ENCODE results near the gene TEX22.
"Not testable (repeated sequence)": the region's sequence is repeated elsewhere in the genome, so short reads cannot be mapped to it uniquely, and the experiment has no call there.

The TEX22 gene

GRCh38 chr14:105354541-105354940, 43.8 kb upstream of the TEX22 start:
- Histone ChIP-seq H3K36me3 (peaks cover 0 to 54% (median 20%) of the 10 kb centered on the region in 11 experiments; a peak in 11 of 22 replicates), H3K9ac (peak overlapping the region in 1 of 11 experiments; percentile 35; a peak in 2 of 22 replicates)
- TF ChIP-seq Cebpa-rat (IDR thresholded peaks at IDR 0.05) = no peak

GRCh38 chr14:105355049-105355575, 43.2 kb upstream of the TEX22 start:
- H4K20me1 ChIP-seq = peaks cover 10 to 65% (median 24%) of the 10 kb centered on the region in 11 experiments; a peak in 17 of 22 replicates
- no peak overlapping the region for H3K4me3 ChIP-seq
- peaks cover 0 to 48% (median 19%) of the 10 kb centered on the region in 11 experiments; a peak in 11 of 22 replicates for H3K36me3 ChIP-seq
- no peaks in the 10 kb centered on the region for H3K27me3 ChIP-seq
- peak overlapping the region in 1 of 11 experiments; percentile 35; a peak in 1 of 22 replicates for H3K9ac ChIP-seq
- no peak overlapping the region for H3K4me2 ChIP-seq
- no peak for TF ChIP-seq Cebpa-rat (IDR thresholded peaks at IDR 0.05)
- no peaks in the 10 kb centered on the region for H3K9me3 ChIP-seq (replicated peaks in 1 of 11)
- peak overlapping the region in 2 of 11 experiments; percentile 45 to 48; a peak in 1 of 22 replicates for H3K27ac ChIP-seq
- H3K4me1 ChIP-seq = peaks cover 3 to 26% (median 14%) of the 10 kb centered on the region in 10 experiments; a peak in 18 of 20 replicates

More at GRCh38 chr14:105354541-105354940, 43.8 kb upstream of the TEX22 start:
- Histone ChIP-seq H3K4me3 (no peak overlapping the region), H4K20me1 (peaks cover 10 to 70% (median 26%) of the 10 kb centered on the region in 11 experiments; a peak in 17 of 22 replicates), H3K27me3 (no peaks in the 10 kb centered on the region), H3K9me3 (replicated peaks in 1 of 11) (no peaks in the 10 kb centered on the region), H3K27ac (peak overlapping the region in 4 of 11 experiments; percentile 4 to 48 (median 28); a peak in 4 of 22 replicates), H3K4me2 (no peak overlapping the region), H3K4me1 (peaks cover 3 to 26% (median 13%) of the 10 kb centered on the region in 10 experiments; a peak in 18 of 20 replicates)

DNA sequence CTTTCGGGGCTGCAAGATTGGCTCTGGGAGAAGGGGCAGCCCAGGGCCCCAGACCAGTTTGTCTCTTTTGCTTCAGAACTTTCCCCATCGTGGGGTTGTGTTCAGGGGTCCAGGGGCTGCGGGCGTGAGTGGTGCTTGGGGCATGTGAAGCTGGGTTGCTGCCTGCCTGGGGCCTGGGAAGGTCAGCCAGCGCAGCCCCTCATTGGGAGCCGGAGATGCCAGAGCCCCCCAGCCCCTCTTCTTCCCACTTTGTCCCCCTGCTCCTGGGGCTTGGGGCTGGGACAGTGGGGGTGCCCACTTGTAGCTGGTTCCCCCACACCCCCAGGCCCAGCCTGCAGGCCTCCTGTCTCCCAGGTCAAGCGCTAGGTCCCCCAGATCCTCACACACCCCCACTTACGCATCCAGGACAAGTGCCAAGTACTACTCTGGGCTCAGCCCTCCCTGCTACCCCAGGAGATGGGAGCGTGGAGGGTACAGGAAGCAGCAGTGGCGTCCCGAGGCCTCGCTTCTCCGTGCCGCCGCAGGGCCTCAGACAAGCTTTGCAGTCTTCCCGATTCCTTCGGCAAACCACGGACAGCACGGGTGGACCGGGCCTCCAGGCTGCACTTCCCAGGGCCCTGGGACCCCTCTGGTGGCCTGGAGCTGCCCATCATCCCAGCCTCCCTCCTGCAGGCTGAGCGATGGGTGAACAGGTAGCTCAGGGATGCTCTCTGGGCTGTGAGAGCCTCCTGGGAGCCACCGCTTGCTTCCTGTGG, 42.3 kb upstream of the TEX22 start:
- H3K4me1 ChIP-seq = peaks cover 3 to 26% (median 14%) of the 10 kb centered on the region in 10 experiments; a peak in 18 of 20 replicates
- H3K4me2 ChIP-seq = no peak overlapping the region
- no peak for TF ChIP-seq Cebpa-rat (IDR thresholded peaks at IDR 0.05)
- peaks cover 10 to 55% (median 19%) of the 10 kb centered on the region in 11 experiments; a peak in 17 of 22 replicates for H4K20me1 ChIP-seq
- no peak overlapping the region for H3K27ac ChIP-seq
- no peaks in the 10 kb centered on the region for H3K27me3 ChIP-seq
- H3K9ac ChIP-seq = no peak overlapping the region
- H3K4me3 ChIP-seq = no peak overlapping the region
- no peaks in the 10 kb centered on the region for H3K9me3 ChIP-seq (replicated peaks in 1 of 11)
- H3K36me3 ChIP-seq = peaks cover 0 to 54% (median 23%) of the 10 kb centered on the region in 11 experiments; a peak in 15 of 22 replicates

DNA sequence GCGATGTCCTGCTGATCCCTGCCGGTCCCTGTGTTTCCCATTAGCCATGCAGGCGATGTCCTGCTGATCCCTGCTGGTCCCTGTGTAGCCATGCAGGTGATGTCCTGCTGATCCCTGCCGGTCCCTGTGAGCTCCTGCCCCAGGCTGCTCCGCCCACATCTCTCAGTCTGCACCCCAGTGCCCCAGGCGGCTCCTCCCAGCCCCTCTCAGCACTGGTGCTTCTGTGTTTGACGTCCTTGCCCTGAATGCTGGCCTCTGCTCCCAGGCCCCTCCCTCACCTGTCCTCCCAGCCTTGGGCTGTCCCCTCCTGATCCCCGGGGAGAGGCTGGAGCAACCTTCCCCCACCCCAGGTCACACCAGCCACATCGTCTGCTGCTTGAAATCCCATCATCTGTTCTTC, 41.4 kb upstream of the TEX22 start:
- Histone ChIP-seq H3K36me3 (peaks cover 0 to 56% (median 28%) of the 10 kb centered on the region in 11 experiments; a peak in 15 of 22 replicates), H3K9me3 (replicated peaks in 1 of 11) (no peaks in the 10 kb centered on the region), H3K4me1 (peaks cover 2 to 19% (median 8%) of the 10 kb centered on the region in 10 experiments; a peak in 18 of 20 replicates), H3K4me3 (no peak overlapping the region), H3K4me2 (no peak overlapping the region), H4K20me1 (peaks cover 1 to 46% (median 10%) of the 10 kb centered on the region in 11 experiments; a peak in 17 of 22 replicates), H3K27ac (no peak overlapping the region), H3K9ac (no peak overlapping the region), H3K27me3 (no peaks in the 10 kb centered on the region)
- no peak for TF ChIP-seq Cebpa-rat (IDR thresholded peaks at IDR 0.05)

DNA sequence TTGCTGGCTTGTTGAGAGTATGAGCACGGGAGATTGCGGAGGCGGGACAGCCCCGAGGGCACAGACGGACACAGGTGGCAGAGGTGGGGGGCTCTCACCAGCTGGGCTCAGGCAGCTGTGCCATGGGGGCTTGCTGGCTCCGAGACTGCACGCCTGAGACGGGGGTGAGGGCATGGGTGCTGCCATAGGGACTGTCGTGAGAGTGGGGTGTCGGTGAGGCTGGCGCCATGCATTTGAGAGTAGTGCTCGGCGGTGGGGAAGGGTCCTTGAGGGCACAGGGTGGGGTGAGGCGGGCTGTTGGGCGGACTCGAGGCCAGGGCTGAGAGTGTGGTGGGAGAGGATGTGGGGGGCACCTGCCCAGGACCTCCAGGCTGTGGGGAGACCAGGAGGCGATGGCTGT, 40.7 kb upstream of the TEX22 start:
- Histone ChIP-seq H3K27me3 (no peaks in the 10 kb centered on the region), H4K20me1 (peaks cover 0 to 40% (median 5%) of the 10 kb centered on the region in 11 experiments; a peak in 16 of 22 replicates), H3K36me3 (peaks cover 0 to 56% (median 28%) of the 10 kb centered on the region in 11 experiments; a peak in 15 of 22 replicates), H3K4me2 (no peak overlapping the region), H3K27ac (no peak overlapping the region), H3K4me1 (peaks cover 0 to 12% (median 2%) of the 10 kb centered on the region in 10 experiments; a peak in 11 of 20 replicates), H3K9ac (no peak overlapping the region), H3K4me3 (no peak overlapping the region), H3K9me3 (replicated peaks in 1 of 11) (no peaks in the 10 kb centered on the region)
- no peak for TF ChIP-seq Cebpa-rat (IDR thresholded peaks at IDR 0.05)

DNA sequence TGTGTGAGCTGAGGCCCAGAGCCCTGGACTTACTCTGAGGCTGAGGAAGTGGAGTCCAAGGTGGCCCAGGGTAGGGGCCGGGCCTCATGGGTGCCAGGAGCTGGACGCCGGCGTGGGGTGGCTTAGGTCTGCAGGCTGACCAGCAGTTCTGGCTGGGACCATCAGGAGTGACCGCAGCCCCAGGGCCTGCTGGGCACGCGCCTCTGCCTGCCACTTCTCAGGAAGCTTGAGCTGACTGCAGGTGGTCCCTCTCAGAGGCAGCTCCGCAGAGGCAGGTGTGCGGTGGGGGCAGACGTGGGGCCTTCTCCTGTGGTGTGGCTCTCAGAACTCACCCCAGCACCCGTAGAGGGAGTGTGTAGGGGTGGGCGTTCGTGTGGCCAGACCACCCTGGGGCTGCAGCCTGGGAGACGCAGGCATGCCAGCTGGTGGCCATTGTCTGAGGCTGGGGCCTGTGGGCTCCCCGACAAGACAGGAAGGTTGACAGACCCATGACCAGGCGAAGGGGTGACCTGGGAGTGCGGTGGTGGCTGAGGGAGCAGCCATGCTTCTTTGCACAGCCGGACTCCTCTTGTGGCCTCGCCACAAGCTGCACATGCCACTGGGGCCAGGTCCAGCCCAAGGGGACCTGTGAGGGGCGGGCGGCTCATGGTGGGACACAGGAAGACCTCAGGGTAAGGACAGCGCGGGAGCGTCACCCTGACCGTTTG, 40.0 kb upstream of the TEX22 start:
- Histone ChIP-seq H3K4me2 (no peak overlapping the region), H3K9me3 (replicated peaks in 1 of 11) (no peaks in the 10 kb centered on the region), H3K9ac (no peak overlapping the region), H3K27me3 (0 out of 22 replicates have a peak, but pooled peaks cover 0 to under 1% (median 0%) of the 10 kb centered on the region in 11 experiments), H3K4me1 (peaks cover 0 to 11% (median under 1%) of the 10 kb centered on the region in 10 experiments; a peak in 7 of 20 replicates), H4K20me1 (peaks cover 0 to 37% (median 4%) of the 10 kb centered on the region in 11 experiments; a peak in 12 of 22 replicates), H3K36me3 (peaks cover 0 to 56% (median 28%) of the 10 kb centered on the region in 11 experiments; a peak in 15 of 22 replicates), H3K27ac (no peak overlapping the region), H3K4me3 (no peak overlapping the region)
- TF ChIP-seq Cebpa-rat (IDR thresholded peaks at IDR 0.05) = no peak

DNA sequence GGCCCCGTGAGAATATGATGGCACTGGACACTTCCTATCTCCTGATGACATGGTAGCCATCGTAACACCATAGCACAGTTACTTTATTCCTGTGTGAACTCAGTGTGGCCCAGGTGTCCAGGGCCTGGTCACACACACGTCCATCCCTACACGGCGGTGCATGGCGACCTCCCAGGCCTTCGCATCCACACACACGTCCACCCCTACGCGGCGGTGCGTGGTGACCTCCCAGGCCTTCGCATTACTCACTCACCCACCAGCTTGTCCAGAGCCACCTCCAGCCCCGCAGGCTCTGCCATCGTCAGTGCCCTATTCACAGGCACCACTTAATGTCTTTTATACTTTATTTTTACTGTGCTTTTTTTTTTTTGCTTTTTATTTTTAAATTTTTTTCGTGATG, 39.4 kb upstream of the TEX22 start:
- no peak for TF ChIP-seq Cebpa-rat (IDR thresholded peaks at IDR 0.05)
- Histone ChIP-seq H3K4me2 (no peak overlapping the region), H3K27me3 (peaks cover 0 to 4% (median 0%) of the 10 kb centered on the region in 11 experiments; a peak in 2 of 22 replicates), H3K4me3 (no peak overlapping the region), H3K9me3 (replicated peaks in 1 of 11) (no peaks in the 10 kb centered on the region), H3K9ac (no peak overlapping the region), H4K20me1 (peaks cover 0 to 42% (median 11%) of the 10 kb centered on the region in 11 experiments; a peak in 13 of 22 replicates), H3K36me3 (peaks cover 0 to 51% (median 27%) of the 10 kb centered on the region in 11 experiments; a peak in 15 of 22 replicates), H3K27ac (no peak overlapping the region), H3K4me1 (peaks cover 4 to 17% (median 7%) of the 10 kb centered on the region in 10 experiments; a peak in 19 of 20 replicates)

DNA sequence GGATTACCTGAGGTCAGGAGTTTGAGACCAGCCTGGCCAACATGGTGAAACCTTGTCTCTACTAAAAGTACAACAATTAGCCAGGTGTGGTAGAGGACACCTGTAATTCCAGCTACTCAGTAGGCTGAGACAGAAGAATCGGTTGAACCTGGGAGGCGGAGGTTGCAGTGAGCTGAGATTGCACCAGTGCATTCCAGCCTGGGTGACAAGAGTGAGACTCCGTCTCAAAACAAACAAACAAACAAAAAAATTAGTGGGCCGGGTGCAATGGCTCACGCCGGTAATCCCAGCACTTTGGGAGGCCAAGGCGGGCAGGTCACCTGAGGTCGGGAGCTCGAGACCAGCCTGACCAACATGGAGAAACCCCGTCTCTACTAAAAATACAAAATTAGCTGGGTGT, 36.9 kb upstream of the TEX22 start:
- not testable (repeated sequence) for H3K9ac ChIP-seq; H3K4me2 ChIP-seq; H3K4me3 ChIP-seq; H3K27ac ChIP-seq; H3K27me3 ChIP-seq; H3K9me3 ChIP-seq (replicated peaks in 1 of 11)
- H3K36me3 ChIP-seq = peaks cover 0 to 27% (median 9%) of the 10 kb centered on the region in 11 experiments; a peak in 13 of 22 replicates
- H3K4me1 ChIP-seq = peaks cover 20 to 34% (median 26%) of the 10 kb centered on the region in 10 experiments
- H4K20me1 ChIP-seq = peaks cover 9 to 43% (median 25%) of the 10 kb centered on the region in 11 experiments; a peak in 19 of 22 replicates
